HG03439 (cell line): ENCODE data around the gene ECI1.
"Not testable (repeated sequence)": the region's sequence is repeated elsewhere in the genome, so short reads cannot be mapped to it uniquely, and the experiment has no call there.

Source experiments
- ATAC-seq: cut with Tn5 transposase; IDR thresholded peaks from one replicate; pipeline ENCODE4 v1.9.1; 2021; ENCODE audit warnings: mild to moderate bottlenecking, moderate library complexity; ENCODE audit not compliant: unreplicated experiment

The ECI1 gene

GRCh38 chr16:2212362-2213324 lies 38.7 kb downstream of the ECI1 start:
- ATAC-seq, result no peak

GRCh38 chr16:2211923-2212347 lies 39.5 kb downstream of the ECI1 start:
- no peak for ATAC-seq

- ATAC-seq, result no peak
Observed at GRCh38 chr16:2210386-2211365, 40.7 kb downstream of the ECI1 start, which contains the start of gene BRICD5. Gene BRICD5, minus strand, starts transcription at chr16:2210863. Its CDS starts 30 bp downstream, at chr16:2210833.

GRCh38 chr16:2210009-2210332 lies 41.4 kb downstream of the ECI1 start:
- ATAC-seq, result no peak

- ATAC-seq, result no peak
Observed at GRCh38 chr16:2209258-2210008, 42.0 kb downstream of the ECI1 start.

GRCh38 chr16:2208772-2209171 lies 42.6 kb downstream of the ECI1 start:
- ATAC-seq, result no peak

- no peak for ATAC-seq
Observed at GRCh38 chr16:2208308-2208707, 43.1 kb downstream of the ECI1 start.

GRCh38 chr16:2207872-2208271 lies 43.5 kb downstream of the ECI1 start:
- no peak for ATAC-seq

- ATAC-seq, result no peak
Observed at GRCh38 chr16:2206780-2207433, 44.5 kb downstream of the ECI1 start.

GRCh38 chr16:2206420-2206779 lies 45.0 kb downstream of the ECI1 start:
- ATAC-seq, result no peak

GRCh38 chr16:2205967-2206313 lies 45.4 kb downstream of the ECI1 start:
- peak; percentile 4 for ATAC-seq

- peak; percentile 79 for ATAC-seq
Observed at GRCh38 chr16:2205104-2205966, 46.1 kb downstream of the ECI1 start, which contains the start of gene MLST8. Gene MLST8, plus strand, starts transcription at chr16:2205454. Its CDS starts 632 bp downstream, at chr16:2206086.

GRCh38 chr16:2204416-2205103 lies 46.8 kb downstream of the ECI1 start:
- no peak for ATAC-seq

- not testable (repeated sequence) for ATAC-seq
Observed at GRCh38 chr16:2203119-2203688, 48.2 kb downstream of the ECI1 start.

GRCh38 chr16:2200313-2200712 lies 51.1 kb downstream of the ECI1 start:
- ATAC-seq, result no peak

GRCh38 chr16:2199621-2200139 lies 51.7 kb downstream of the ECI1 start:
- ATAC-seq, result no peak

GRCh38 chr16:2199095-2199494 lies 52.3 kb downstream of the ECI1 start:
- ATAC-seq, result no peak

GRCh38 chr16:2198283-2198682 lies 53.1 kb downstream of the ECI1 start:
- ATAC-seq, result no peak
